ENCODE measurements around the gene GPR17.

The GPR17 gene

DNA sequence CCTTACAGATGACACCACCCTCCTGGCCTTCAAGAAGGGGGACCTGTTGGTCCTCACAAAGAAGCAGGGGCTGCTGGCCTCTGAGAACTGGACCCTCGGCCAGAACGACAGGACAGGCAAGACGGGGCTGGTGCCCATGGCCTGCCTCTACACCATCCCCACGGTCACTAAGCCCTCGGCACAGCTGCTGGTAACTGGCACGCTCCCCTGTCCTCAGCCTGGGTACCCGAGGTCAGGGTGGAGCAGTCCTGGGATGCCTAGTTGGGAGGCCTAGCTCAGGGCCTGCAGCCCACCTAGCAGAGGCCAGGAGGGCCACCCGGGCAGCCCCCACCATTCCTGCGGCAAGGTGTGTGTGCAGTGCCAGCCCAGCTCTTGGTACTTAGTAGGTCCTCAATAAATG, 16.3 kb upstream of the GPR17 start:
- Histone ChIP-seq H3K4me3 (ENCODE audit: low read length) (no peak overlapping the region), H3K9me2 (replicated peaks; ENCODE audit: control insufficient read depth, low read length) (no peaks in the 10 kb centered on the region), H4K20me1 (ENCODE audit: control insufficient read depth, insufficient read depth, low read depth, low read length) (no peaks in the 10 kb centered on the region), H3K36me3 (ENCODE audit: control insufficient read depth, low read length) (no peaks in the 10 kb centered on the region), H3K4me1 (ENCODE audit: control insufficient read depth, low read length) (peaks cover 64% of the 10 kb centered on the region), H3K4me2 (ENCODE audit: low read length) (no peak overlapping the region), H3K9me3 (ENCODE audit: control insufficient read depth, insufficient read depth, low read length) (no peaks in the 10 kb centered on the region), H3F3A (ENCODE audit: control insufficient read depth, insufficient read depth) (no peaks in the 10 kb centered on the region), H3K79me2 (ENCODE audit: control insufficient read depth, low read length) (no peaks in the 10 kb centered on the region), H3K27ac (ENCODE audit: low read depth, low read length) (no peak overlapping the region), H3K27me3 (ENCODE audit: control insufficient read depth, low read length) (no peaks in the 10 kb centered on the region)
- TF ChIP-seq, protein P1, sequence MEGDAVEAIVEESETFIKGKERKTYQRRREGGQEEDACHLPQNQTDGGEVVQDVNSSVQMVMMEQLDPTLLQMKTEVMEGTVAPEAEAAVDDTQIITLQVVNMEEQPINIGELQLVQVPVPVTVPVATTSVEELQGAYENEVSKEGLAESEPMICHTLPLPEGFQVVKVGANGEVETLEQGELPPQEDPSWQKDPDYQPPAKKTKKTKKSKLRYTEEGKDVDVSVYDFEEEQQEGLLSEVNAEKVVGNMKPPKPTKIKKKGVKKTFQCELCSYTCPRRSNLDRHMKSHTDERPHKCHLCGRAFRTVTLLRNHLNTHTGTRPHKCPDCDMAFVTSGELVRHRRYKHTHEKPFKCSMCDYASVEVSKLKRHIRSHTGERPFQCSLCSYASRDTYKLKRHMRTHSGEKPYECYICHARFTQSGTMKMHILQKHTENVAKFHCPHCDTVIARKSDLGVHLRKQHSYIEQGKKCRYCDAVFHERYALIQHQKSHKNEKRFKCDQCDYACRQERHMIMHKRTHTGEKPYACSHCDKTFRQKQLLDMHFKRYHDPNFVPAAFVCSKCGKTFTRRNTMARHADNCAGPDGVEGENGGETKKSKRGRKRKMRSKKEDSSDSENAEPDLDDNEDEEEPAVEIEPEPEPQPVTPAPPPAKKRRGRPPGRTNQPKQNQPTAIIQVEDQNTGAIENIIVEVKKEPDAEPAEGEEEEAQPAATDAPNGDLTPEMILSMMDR (IDR thresholded peaks at IDR 0.05; ENCODE audit: low read depth, low read length, poor library complexity, severe bottlenecking), result no peak
- no peak for TF ChIP-seq EZH2phosphoT487 (IDR thresholded peaks at IDR 0.05; ENCODE audit: borderline replicate concordance, low read length)

DNA sequence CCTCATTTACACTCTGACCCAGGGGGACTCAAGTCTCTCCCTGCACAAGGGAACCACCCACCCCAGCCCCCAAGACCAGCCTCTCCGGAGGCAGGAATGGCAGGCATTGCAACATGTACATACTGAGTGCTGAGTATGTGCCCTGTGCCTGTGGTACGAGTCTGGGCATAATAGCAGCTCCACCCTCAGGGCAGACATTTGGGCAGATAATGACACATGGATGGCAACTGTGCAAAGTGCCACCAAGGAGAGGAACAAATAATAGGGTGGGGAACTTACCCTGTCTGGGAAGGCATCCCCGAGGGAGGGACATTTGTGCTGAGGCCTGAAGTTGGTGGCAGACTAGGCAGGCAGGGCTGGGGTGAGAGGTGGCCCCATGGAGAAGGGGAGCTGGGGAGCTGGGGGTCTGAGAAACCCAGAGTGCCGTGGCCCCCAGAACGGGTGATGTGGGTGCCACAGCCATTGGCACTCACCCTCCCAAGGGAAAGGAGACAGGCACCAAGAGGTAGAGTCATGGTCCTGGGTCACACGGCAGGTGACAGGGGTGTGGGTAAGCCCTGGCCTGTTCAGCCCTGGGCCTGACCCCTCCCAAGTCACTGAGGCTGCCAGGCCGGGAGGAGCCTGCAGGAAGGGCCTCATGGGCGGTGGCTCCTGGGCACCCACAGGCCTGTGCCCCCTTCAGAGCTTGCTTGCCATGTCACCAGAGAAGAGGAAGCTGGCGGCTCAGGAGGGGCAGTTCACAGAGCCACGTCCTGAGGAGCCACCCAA, 15.7 kb upstream of the GPR17 start:
- H3K27me3 ChIP-seq (ENCODE audit: control insufficient read depth, low read length), result no peaks in the 10 kb centered on the region
- H3K9me2 ChIP-seq (replicated peaks; ENCODE audit: control insufficient read depth, low read length), result no peaks in the 10 kb centered on the region
- TF ChIP-seq, protein P1 (IDR thresholded peaks at IDR 0.05; ENCODE audit: low read depth, low read length, poor library complexity, severe bottlenecking), result no peak
- TF ChIP-seq EZH2phosphoT487 (IDR thresholded peaks at IDR 0.05; ENCODE audit: borderline replicate concordance, low read length), result no peak

DNA sequence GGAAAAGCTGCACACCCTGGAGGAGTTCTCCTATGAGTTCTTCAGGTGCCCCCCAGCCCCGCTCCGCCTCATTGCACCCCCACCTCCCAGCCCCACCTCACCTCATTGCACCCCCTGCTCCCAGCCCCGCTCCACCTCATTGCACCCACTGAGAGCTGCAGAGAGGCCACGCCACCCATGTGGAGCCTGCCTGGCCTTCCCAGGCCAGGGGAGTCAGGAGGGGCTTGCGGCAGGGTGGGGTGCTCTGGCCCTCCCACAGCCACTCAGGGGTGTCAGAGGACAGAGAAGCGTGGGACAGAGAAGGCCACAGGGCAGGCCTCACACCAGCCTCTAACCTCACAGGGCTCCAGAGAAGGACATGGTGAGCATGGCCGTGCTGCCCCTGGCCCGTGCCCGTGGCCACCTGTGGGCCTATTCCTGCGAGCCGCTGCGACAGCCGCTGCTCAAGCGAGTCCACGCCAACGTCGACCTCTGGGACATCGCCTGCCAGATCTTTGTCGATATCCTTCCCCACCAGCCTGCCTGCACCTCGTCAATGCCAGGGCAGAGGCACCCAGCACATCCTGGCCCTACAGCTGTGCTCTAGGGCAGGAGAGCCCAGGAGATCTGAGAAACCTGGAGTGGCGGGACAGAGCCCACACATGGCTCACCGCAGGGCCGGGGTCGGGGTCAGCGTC, 15.0 kb upstream of the GPR17 start:
- H4K20me1 ChIP-seq (ENCODE audit: control insufficient read depth, insufficient read depth, low read depth, low read length), result no peaks in the 10 kb centered on the region
- H3K27me3 ChIP-seq (ENCODE audit: control insufficient read depth, low read length), result no peaks in the 10 kb centered on the region
- H3F3A ChIP-seq (ENCODE audit: control insufficient read depth, insufficient read depth), result no peaks in the 10 kb centered on the region
- H3K9me3 ChIP-seq (ENCODE audit: control insufficient read depth, insufficient read depth, low read length), result no peaks in the 10 kb centered on the region
- H3K79me2 ChIP-seq (ENCODE audit: control insufficient read depth, low read length), result no peaks in the 10 kb centered on the region
- H3K36me3 ChIP-seq (ENCODE audit: control insufficient read depth, low read length), result no peaks in the 10 kb centered on the region
- H3K4me3 ChIP-seq (ENCODE audit: low read length), result 0 out of 2 replicates have a peak overlapping the region, but pooled peaks have one; percentile 10
- TF ChIP-seq, protein P1 (IDR thresholded peaks at IDR 0.05; ENCODE audit: low read depth, low read length, poor library complexity, severe bottlenecking), result no peak
- TF ChIP-seq EZH2phosphoT487 (IDR thresholded peaks at IDR 0.05; ENCODE audit: borderline replicate concordance, low read length), result no peak
- peak overlapping the region; percentile 25; the same call in 1 of the 2 replicates for H3K4me2 ChIP-seq (ENCODE audit: low read length)
- no peak overlapping the region for H3K27ac ChIP-seq (ENCODE audit: low read depth, low read length)
- peaks cover 60% of the 10 kb centered on the region for H3K4me1 ChIP-seq (ENCODE audit: control insufficient read depth, low read length)
- no peaks in the 10 kb centered on the region for H3K9me2 ChIP-seq (replicated peaks; ENCODE audit: control insufficient read depth, low read length)

More for the DNA sequence above, 15.7 kb upstream of the GPR17 start:
- Histone ChIP-seq H3K4me2 (ENCODE audit: low read length) (peak overlapping the region; percentile 25; the same call in 1 of the 2 replicates), H3K36me3 (ENCODE audit: control insufficient read depth, low read length) (no peaks in the 10 kb centered on the region), H3K79me2 (ENCODE audit: control insufficient read depth, low read length) (no peaks in the 10 kb centered on the region), H3K9me3 (ENCODE audit: control insufficient read depth, insufficient read depth, low read length) (no peaks in the 10 kb centered on the region), H3K4me1 (ENCODE audit: control insufficient read depth, low read length) (peaks cover 66% of the 10 kb centered on the region), H3K4me3 (ENCODE audit: low read length) (no peak overlapping the region), H3F3A (ENCODE audit: control insufficient read depth, insufficient read depth) (no peaks in the 10 kb centered on the region), H4K20me1 (ENCODE audit: control insufficient read depth, insufficient read depth, low read depth, low read length) (no peaks in the 10 kb centered on the region), H3K27ac (ENCODE audit: low read depth, low read length) (no peak overlapping the region)

All from DOHH2 (cell line).